ENCODE measurements around the gene TBC1D22B. TPM values are rescaled to one million over a fixed set of nuclear protein-coding genes. Genes with fewer than 3 reads are reported as not detected.

TBC1D22B gene
- total and polyA plus RNA-seq, 9 of the 15 experiments (the other 6 are each of a cell fraction or from before 2014, with no cell fraction given): 4.8 to 24.2 (median 13.5) TPM

DNA sequence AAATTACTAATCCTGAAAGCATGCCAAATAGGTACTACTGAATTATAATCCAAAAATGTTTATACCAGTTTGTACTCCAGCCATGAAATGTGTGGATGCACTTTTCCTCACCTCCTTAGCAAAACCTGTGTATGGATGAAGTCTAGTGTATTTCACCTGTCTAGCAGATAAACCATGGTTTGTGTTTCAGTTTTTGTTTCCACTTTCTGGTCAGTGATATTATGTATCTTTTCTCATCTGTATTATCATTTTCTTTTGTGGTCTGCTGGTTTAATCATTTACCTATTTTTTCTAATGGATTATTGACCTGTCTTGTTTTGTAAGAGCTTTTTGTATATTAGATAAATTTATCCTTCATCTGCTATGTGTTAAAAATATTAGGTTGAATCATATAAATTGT is 41.4 kb downstream of the TBC1D22B start:
- ChIA-PET CTCF (ENCODE audit: low intra/inter-chr PET ratio) (interaction anchor here (0.6 kb wide), 1 partner anchor 25 kb away, joined by 3 read pairs; no protein-coding TSS in a partner anchor), POLR2A (interaction anchor here (0.6 to 1.4 kb wide), 4 partner anchors 9 to 277 kb away, joined by 3 read pairs; no protein-coding TSS in a partner anchor)
- Histone ChIP-seq H3K4me3 (no peak overlapping the region), H3K9me1 (ENCODE audit: control insufficient read depth, insufficient read depth, low read length) (no peaks in the 10 kb centered on the region), H3K4me2 (ENCODE audit: insufficient read depth, low read length) (no peak overlapping the region), H3K36me3 (ENCODE audit: control insufficient read depth, insufficient read depth, low read length) (peaks cover 52% of the 10 kb centered on the region), H3K79me2 (ENCODE audit: control insufficient read depth, insufficient read depth, low read length) (no peaks in the 10 kb centered on the region), H3K4me1 (replicated peaks in 1 of 2; ENCODE audit: control insufficient read depth in 2 of 2, insufficient read depth in 2 of 2, low read length in 2 of 2) (peaks cover 20 to 26% of the 10 kb centered on the region in 2 experiments), H3K27ac (ENCODE audit: extremely low read depth, low read depth, low read length) (no peak overlapping the region), H4K20me1 (replicated peaks; ENCODE audit: control insufficient read depth, insufficient read depth, low read length) (peaks cover 6% of the 10 kb centered on the region), H3K9ac (ENCODE audit: insufficient read depth in 1 of 2, low read depth in 2 of 2, low read length in 2 of 2) (no peak overlapping the region), H3K27me3 (ENCODE audit: control insufficient read depth in 2 of 2, insufficient read depth in 2 of 2, low read length in 2 of 2) (no peaks in the 10 kb centered on the region), H3K9me3 (replicated peaks; ENCODE audit: control insufficient read depth, insufficient read depth, low read depth, low read length) (no peaks in the 10 kb centered on the region), H2AFZ (ENCODE audit: low read depth, low read length) (no peak overlapping the region)
- no TSS peak for BruUV-seq (replicated peaks)
- ATAC-seq: no peak
- intact Hi-C loops (cut with micrococcal nuclease): no loop called here
- FAIRE-seq: no peak
- DNase-seq (ENCODE audit: extremely low read depth in 1 of 4, low spot score in 3 of 4): no peak
- in situ Hi-C loops (cut with MboI): no loop called here
- no peak for TF ChIP-seq ZNF449 (CRISPR knock-in tag; IDR thresholded peaks at IDR 0.05)
- no peak for TF ChIP-seq ELF4 (CRISPR knock-in tag; IDR thresholded peaks at IDR 0.05)
- TF ChIP-seq GTF2F1 (IDR thresholded peaks at IDR 0.05; ENCODE audit: low read depth, low read length): no peak
- no peak for TF ChIP-seq SNAPC5 (CRISPR knock-in tag; IDR thresholded peaks at IDR 0.05)
- TF ChIP-seq SP2 (IDR thresholded peaks at IDR 0.05; ENCODE audit: extremely low read depth, low read depth, low read length, poor library complexity, severe bottlenecking): no peak
- no peak for TF ChIP-seq DDX20 (tag; IDR thresholded peaks at IDR 0.05; ENCODE audit: low read depth)
- TF ChIP-seq, protein P1, sequence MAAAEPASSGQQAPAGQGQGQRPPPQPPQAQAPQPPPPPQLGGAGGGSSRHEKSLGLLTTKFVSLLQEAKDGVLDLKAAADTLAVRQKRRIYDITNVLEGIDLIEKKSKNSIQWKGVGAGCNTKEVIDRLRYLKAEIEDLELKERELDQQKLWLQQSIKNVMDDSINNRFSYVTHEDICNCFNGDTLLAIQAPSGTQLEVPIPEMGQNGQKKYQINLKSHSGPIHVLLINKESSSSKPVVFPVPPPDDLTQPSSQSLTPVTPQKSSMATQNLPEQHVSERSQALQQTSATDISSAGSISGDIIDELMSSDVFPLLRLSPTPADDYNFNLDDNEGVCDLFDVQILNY (CRISPR knock-in tag; IDR thresholded peaks at IDR 0.05): no peak
- no peak for TF ChIP-seq RCOR1 (IDR thresholded peaks at IDR 0.05; ENCODE audit: borderline replicate concordance in 1 of 2, low read depth in 2 of 2, low read length in 2 of 2)
- no peak for TF ChIP-seq E2F8 (IDR thresholded peaks at IDR 0.05; ENCODE audit: low read depth, partially characterized antibody)
- no peak for TF ChIP-seq ZFPM2 (CRISPR knock-in tag; IDR thresholded peaks at IDR 0.05)
- no peak for TF ChIP-seq FOXA3 (CRISPR knock-in tag; conservative IDR thresholded peaks at IDR 0.05 in 1 of 2, IDR thresholded peaks at IDR 0.05 in 1 of 2)
- TF ChIP-seq FOXP4 (CRISPR knock-in tag; IDR thresholded peaks at IDR 0.05; ENCODE audit: borderline replicate concordance): no peak
